ENCODE measurements around the gene ADGRL4.
A peak's percentile ranks its signal among the peaks of the same experiment; 100 is the strongest.

ADGRL4 gene
- total RNA-seq, result 0 reads per million in 2 donors

DNA sequence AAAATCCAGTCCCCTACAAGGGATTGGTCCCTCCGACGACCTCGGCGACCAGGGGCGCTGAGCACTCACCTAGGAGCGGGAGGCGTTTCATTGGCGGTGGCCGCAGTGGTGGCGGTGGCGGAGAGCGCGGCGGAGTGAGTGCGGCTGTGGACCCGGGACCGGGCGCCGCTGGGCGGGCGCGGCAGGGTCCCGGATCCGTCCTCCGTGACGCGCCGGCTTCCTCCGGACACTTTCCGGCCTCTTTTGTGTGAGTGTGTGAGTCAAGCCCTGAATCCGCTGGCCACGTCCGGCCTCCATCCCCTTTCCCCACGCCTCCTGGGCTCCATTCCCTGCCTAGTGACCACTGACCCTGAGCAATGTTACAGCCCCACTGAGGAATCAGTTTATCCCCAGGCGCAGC, at the start of gene ADGRL4:
TSS of gene ADGRL4 (minus strand) at position 167 of the 400 bp plus-strand sequence. CDS start at position 91, 76 bp downstream.
- no peak for DNase-seq

DNA sequence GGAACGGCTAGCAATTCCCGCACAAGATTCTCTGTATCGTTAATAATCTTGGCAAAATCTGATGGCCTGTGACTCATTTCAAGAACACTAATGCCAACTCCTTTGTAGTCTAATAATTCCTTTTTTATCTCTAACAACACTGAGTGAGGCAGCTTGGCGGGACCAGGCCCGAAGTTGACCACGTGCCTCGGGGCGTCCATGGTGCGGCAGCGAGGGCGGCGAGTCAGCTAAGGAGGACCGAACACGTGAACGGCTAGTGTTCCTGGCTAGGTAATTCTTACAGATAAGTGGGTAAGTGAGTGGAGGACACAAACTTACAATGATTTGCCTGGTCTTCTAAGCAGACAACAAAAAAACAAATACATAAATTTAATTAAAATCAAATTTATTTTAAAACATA, 49.3 kb upstream of the ADGRL4 start:
- no peak for DNase-seq

DNA sequence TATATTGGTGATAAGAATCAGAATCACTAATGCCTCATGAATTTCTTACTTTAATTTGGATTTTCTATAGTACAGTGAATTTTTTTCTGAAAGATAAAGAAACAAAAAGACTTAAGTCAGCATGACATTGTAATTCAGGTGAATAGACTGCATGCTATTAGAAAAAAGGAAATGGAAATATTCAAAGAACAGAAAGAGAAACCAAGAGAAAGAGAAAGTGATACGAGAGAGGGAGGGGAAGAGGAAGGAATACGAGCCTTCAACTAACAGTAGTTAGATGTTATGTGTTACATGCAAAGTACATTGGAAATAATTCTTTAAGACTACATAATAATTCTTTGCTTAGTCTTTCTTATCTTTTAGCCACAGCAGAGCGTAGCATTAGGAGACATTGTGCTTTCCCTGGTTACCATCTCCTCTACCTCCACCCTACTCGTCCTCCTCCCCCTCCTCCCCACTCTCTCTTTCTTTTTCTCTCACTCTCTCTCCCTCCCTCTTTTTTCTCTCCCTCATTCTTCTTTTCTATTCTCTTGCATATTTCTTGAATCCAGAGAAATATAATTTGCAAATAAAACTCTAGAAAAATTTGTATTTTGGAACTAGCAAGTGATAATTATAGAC, 46.4 kb upstream of the ADGRL4 start:
- DNase-seq, result no peak

GRCh38 chr1:79044974-79045650, 38.6 kb upstream of the ADGRL4 start:
- DNase-seq, result no peak

- DNase-seq, result no peak
These were observed 37.0 kb upstream of the ADGRL4 start for GRCh38 chr1:79043506-79043905.

DNA sequence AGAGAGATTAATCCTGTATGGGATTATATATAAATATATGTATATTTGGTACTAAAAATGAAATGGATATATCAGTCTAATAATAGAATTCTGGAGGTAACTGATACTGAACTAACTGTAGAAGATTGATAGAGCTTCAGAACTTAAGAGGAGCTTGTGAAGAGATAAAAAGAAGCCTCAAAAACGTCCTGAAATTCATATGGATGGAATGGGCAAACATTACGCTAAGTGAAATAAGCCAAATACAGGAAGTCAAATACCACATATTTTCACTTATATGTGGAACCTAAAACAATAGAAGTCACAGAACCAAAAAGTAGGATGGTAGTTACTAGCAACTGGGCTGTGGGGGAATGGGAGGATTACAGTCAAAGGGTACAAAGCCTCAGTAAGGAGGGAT, 36.0 kb upstream of the ADGRL4 start:
- no peak for DNase-seq

DNA sequence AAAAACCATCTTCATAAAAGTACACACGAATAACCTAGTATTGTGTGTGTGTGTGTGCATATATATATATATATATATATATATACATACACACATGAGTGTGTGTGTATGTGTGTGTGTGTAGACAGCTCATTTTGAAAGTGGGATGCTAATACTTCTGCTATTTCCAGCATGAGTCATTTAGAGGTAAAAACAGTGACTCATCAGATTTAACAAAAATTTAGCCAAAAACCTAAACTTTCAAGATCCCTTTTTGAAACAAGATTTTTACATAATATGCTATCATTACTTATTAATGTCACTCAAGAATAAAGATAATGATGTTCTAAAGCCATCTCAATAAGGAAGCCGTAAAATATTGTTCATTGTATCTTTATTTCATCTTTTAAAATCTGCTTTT, 35.6 kb upstream of the ADGRL4 start:
- peak in 1 of 5 experiments; percentile 18 for DNase-seq

DNA sequence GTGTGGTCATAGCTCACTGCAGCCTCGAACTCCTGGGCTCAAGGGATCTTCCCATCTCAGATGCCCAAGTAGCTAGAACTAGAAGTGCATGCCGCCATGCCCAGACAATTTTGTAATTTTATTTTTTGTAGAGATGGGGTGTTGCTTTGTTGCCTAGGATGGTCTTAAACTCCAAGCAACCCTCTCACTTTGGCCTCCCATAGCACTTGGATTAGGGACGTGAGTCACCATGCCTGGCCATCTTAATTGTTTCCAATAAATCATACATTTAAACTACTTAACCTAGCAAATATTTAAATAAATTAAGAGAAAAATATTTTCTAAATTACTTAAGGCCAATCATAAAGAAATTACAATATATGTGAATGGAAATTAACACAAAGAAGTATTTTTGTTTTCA, 35.1 kb upstream of the ADGRL4 start:
- no peak for DNase-seq

- DNase-seq, result peak in 1 of 5 experiments; percentile 45
These were observed 34.0 kb upstream of the ADGRL4 start for GRCh38 chr1:79040424-79041082.

GRCh38 chr1:79037085-79037484, 30.6 kb upstream of the ADGRL4 start:
- no peak for DNase-seq

DNA sequence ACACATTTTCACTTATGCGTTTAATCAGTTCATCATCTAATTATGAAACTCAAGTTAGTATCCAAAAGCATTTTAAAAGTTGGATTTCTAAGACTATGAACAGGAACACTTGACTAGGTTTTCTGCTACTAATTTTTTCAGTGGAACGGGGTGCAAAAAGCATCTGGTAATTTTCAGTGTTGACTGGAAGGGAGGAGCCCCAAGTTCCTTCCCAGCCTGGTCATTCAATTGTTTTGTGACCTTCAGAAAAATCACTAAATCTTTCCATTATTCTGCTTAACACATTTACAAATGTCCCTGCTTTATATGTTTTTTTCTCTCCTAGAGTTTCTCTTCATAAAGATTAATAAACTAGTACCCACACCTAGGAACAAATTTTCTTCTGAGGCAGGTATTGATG, 6.0 kb upstream of the ADGRL4 start:
- DNase-seq, result no peak

DNA sequence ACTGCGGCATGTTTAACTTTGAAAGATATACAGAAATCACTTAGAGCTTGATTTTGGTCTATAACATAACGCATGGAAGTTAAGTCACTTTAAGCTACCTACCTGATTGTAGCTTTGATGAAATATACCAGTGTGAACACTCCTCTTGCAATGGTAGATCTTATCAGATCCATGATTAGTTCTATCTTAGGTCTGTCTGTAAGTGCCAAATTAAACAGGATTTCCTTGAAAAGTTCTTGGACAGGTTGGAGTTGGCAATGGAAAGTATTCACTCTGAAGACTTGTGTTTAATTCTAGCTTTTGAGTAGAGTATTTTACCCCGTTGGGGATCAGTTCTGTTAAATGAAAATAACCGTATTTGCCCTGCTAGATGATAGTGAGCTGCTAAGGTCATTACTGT, 4.1 kb upstream of the ADGRL4 start:
- no peak for DNase-seq

GRCh38 chr1:79005945-79006344, 585 bp downstream of the ADGRL4 start:
- DNase-seq, result no peak

- DNase-seq, result no peak
These were observed 1.6 kb downstream of the ADGRL4 start for GRCh38 chr1:79004916-79005315.

DNA sequence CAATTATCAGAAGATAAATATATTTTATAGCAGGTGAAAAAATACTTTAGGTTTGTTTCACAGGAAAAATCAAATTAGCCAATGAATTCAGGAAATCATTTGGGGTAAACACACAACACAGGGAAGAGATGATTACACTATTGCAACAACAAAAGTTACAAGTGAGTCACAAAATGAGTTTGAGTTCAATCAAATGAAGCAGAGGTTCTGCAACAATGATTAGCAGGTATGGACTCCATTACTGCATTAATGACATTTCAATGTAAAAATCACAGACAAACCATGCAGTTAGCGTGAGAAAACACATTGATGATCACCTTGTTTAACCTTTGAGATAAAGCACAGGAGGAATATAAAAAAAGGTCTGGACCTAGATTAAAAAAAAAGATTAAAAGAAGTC, 9.7 kb downstream of the ADGRL4 start:
- DNase-seq, result no peak

GRCh38 chr1:78987042-78987441, 19.5 kb downstream of the ADGRL4 start:
- DNase-seq, result no peak

DNA sequence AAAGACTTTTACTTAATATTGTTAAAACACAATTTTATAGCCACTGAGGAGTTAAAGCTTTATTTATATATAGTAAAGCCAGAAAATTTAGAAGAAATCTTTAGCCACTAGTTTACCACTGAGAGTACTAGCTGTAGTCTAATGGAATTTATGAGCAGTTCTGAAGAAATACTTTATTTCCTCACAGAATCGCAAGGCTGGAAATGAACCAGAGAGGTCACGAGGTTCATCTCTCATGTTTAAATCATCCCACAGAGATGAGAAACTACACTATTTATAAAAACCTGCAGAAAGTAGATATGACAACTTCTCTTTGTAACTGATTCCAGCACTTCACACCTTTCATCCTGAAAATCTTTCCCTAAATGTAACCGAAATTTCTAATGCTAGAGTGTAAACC, 26.0 kb downstream of the ADGRL4 start:
- no peak for DNase-seq

DNA sequence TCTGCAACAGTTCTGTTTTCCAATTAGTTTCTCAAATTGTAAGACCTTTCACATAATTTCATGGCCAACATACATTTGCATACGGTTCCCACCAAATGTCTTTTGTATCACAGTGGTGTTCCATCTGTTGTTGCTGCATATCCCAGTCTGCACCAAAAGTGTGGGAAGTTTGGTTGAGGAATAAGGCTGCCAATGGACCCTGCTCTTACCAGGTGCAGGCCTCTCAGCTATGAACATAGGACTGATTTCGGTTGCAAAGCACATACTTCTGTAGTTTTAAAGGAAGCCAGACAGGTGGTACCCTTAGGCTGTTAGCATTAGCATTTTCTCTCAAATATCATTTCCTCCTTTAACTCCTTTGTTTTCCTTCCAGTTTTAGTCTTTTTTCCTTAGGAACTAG, 33.8 kb downstream of the ADGRL4 start:
- no peak for DNase-seq

DNA sequence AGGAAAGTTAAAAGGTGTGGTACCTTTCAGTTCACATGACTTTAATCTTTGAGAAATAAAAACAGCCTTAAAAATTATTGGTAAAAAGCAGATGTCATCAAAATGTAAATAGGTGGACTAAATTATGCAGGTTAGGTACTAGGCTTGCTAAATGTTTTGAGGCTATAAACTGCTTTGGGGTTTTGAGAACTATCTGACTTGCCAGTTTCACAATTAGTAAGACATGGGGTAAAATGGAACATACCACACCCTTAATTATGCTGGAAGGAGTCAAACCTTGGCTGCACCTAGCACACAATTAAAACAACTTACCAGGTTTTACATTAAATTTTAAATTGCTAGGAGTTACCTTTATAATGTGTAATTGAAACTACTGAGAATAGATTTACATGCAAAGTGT, 39.4 kb downstream of the ADGRL4 start:
- peak in 1 of 5 experiments; percentile 30 for DNase-seq

DNA sequence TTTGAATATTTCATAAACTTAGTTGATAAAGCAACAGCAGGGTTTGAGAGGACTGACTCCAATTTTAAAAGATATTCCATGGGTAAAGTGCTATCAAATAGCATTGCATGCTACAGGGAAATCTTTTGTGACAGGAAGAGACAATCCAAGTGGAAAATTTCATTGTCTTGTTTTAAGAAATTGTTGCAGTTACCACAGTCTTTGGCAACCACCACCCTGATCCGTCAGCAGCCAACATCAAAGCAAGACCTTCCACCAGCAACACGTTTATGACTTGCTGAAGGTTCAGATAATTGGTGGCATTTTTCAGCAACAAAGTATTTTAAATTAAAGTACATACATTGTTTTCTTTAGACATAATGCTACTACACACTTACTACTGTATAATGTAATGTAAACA, 47.8 kb downstream of the ADGRL4 start:
- no peak for DNase-seq

DNA sequence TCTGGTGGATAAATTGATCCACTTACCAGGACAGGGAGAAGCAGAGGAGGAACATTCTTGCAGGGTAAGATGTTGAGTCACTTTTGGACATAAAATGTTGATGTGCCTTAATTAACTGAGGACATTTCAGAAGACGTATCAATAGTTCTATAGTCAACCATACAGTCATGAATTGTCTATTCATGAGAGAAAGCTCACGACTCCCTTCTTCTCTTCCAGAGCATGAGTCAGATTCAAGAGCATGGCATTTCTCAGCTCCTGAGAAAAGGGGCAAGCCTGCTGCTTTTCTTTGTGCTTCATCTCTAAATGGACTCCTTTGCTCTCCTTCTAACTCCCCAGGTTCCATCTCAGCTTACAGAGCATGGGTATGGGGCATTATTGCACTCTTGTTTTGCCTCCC, 55.7 kb downstream of the ADGRL4 start:
- no peak for DNase-seq

- no peak for DNase-seq
These were observed 57.3 kb downstream of the ADGRL4 start for GRCh38 chr1:78949227-78949626.

DNA sequence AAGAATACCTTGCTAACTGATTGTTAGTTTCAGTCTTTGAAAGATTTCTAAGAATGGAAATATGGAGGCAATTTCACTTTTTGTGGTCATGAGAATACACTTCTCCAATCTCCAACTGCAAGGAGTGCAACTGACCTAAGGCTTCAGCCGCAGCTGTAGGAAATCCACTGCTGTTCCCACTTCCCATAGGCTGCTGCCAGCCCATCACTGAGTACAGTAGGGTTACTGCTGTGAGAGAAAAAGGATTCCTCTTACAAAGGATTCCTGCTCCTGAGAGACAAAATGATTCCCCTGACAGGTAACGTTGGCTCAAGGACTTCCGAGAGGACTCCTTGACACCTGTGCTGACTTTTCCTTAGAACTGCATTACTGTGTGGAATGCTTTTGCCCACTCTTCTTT, 87.4 kb downstream of the ADGRL4 start:
- DNase-seq, result no peak

DNA sequence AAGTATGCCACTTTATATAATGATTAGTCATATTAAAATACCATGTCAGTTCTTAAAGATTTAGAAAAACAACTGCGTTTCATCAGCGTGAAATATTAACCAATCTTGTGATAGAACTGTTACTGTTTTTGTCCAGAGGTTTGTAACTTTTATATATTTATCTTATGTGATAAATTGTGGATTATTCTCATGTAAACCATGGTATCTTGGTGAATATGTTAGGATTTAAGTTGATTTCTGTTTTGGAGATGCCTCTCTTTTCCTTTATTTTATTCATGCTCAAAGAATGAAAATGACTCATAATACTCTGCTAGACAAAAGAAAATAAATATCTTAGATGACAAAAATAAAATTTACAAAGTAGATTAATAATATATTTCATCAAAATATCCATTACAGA, 88.4 kb downstream of the ADGRL4 start:
- DNase-seq, result no peak
